SK-N-SH (cell line): ENCODE results near the gene SLX4IP. TPM values are rescaled to one million over a fixed set of nuclear protein-coding genes. Genes with fewer than 3 reads are reported as not detected.

Experiments
- CTCF ChIA-PET: fragments of 300-600, 350-600 bp; formaldehyde crosslinking; extraction: SDS; loops from one replicate; lab custom pipeline; 2021; lab: Yijun Ruan, JAX
- POLR2A ChIA-PET: fragments of 350-600 bp; sonication (Branson Sonifier 250); formaldehyde crosslinking; extraction: SDS; loops from one replicate; lab custom pipeline; 2020; ENCODE audit warnings: antibody characterized with exemption, inconsistent platforms; lab: Yijun Ruan, JAX
- DNase-seq: peaks from one replicate; pipeline ENCODE4 v3.0.0; 2012
- H2AFZ ChIP-seq: fragments of 200-600 bp; sonication (generic); 2 replicates; pipeline ENCODE4 v1.8.1; 2016; ENCODE audit warnings: antibody characterized with exemption, mild to moderate bottlenecking, low read depth
- H3F3A ChIP-seq: fragments of 200-600 bp; sonication (generic); replicated peaks from 2 replicates; pipeline ENCODE3; 2016; ENCODE audit warnings: antibody characterized with exemption, mild to moderate bottlenecking; ENCODE audit not compliant: insufficient read depth
- H3K27ac ChIP-seq, 2 experiments: fragments of 200-500 bp in 1 of 2; fragments of 200-600 bp in 1 of 2; sonication (Bioruptor generic) in 1 of 2; sonication (generic), shearing (Covaris generic) in 1 of 2; 2 replicates each; pipeline versions ENCODE4 v1.5.1 to v1.6.1; 2014 to 2016; ENCODE audit warnings: low read depth in 2 of 2, inconsistent platforms in 1 of 2, low read length in 1 of 2, mild to moderate bottlenecking in 1 of 2, mixed read lengths in 1 of 2
- H3K27me3 ChIP-seq: fragments of 200-600 bp; sonication (generic), shearing (Covaris generic); 2 replicates; pipeline ENCODE4 v1.6.1; 2016; ENCODE audit warnings: mixed run types; ENCODE audit not compliant: insufficient read depth
- H3K36me3 ChIP-seq, 2 experiments: fragments of 200-500 bp in 1 of 2; fragments of 200-600 bp in 1 of 2; sonication (Bioruptor generic) in 1 of 2; sonication (generic) in 1 of 2; replicated peaks in 1 of 2; 2 replicates each; pipeline versions ENCODE3 to v1.5.1; 2014 to 2016; ENCODE audit warnings: low read length in 1 of 2, mild to moderate bottlenecking in 1 of 2; ENCODE audit not compliant: insufficient read depth in 2 of 2, control insufficient read depth in 1 of 2
- H3K4me1 ChIP-seq, 2 experiments: fragments of 200-500 bp in 1 of 2; fragments of 200-600 bp in 1 of 2; sonication (Bioruptor generic) in 1 of 2; sonication (generic), shearing (Covaris generic) in 1 of 2; 2 replicates each; pipeline versions ENCODE4 v1.5.1 to v1.6.1; 2014 to 2016; ENCODE audit warnings: low read depth in 1 of 2, low read length in 1 of 2, mixed run types in 1 of 2; ENCODE audit not compliant: insufficient read depth in 2 of 2, control insufficient read depth in 1 of 2
- H3K4me2 ChIP-seq: fragments of 200-600 bp; sonication (generic), shearing (Covaris generic); 2 replicates; pipeline ENCODE4 v1.6.1; 2017; ENCODE audit warnings: mixed run types
- H3K4me3 ChIP-seq, 2 experiments: fragments of 200-500 bp in 1 of 2; fragments of 200-600 bp in 1 of 2; sonication (Bioruptor generic) in 1 of 2; sonication (generic), shearing (Covaris generic) in 1 of 2; 2 replicates each; pipeline versions ENCODE4 v1.5.1 to v1.8.1; 2014 to 2016; ENCODE audit warnings: low read depth in 2 of 2, inconsistent platforms in 1 of 2, low read length in 1 of 2, mild to moderate bottlenecking in 1 of 2, mixed read lengths in 1 of 2, moderate library complexity in 1 of 2
- H3K79me2 ChIP-seq: fragments of 200-600 bp; sonication (generic); 2 replicates; pipeline ENCODE4 v1.8.1; 2017; ENCODE audit warnings: mild to moderate bottlenecking; ENCODE audit not compliant: insufficient read depth
- H3K9ac ChIP-seq: fragments of 200-600 bp; sonication (generic); 2 replicates; pipeline ENCODE4 v1.6.1; 2017; ENCODE audit warnings: mixed run types
- H3K9me2 ChIP-seq: fragments of 200-600 bp; sonication (generic); 2 replicates; pipeline ENCODE4 v1.6.1; 2017; ENCODE audit warnings: mixed run types
- H3K9me3 ChIP-seq: fragments of 200-600 bp; sonication (generic); 2 replicates; pipeline ENCODE4 v1.6.1; 2017; ENCODE audit warnings: mixed run types, mild to moderate bottlenecking, moderate library complexity
- H4K20me1 ChIP-seq: fragments of 200-600 bp; sonication (generic); 2 replicates; pipeline ENCODE4 v1.6.1; 2017; ENCODE audit warnings: mild to moderate bottlenecking, mixed run types; ENCODE audit not compliant: insufficient read depth
- EZH2phosphoT487 ChIP-seq: fragments of 200-600 bp; sonication (generic); IDR thresholded peaks from 2 replicates; pipeline ENCODE4 v1.6.1; 2017; ENCODE audit warnings: low read depth, mixed run types, mild to moderate bottlenecking, antibody characterized with exemption, moderate library complexity, borderline replicate concordance
- FOSL2 ChIP-seq: IDR thresholded peaks from 2 replicates; pipeline ENCODE4 v1.4.0; 2012; ENCODE audit warnings: low read depth, mild to moderate bottlenecking, moderate library complexity, borderline replicate concordance
- FOXJ3 ChIP-seq: sonication (generic); formaldehyde crosslinking; IDR thresholded peaks from 2 replicates; pipeline ENCODE4 v1.5.1; 2020; ENCODE audit warnings: mild to moderate bottlenecking, missing genetic modification reagents
- GABPA ChIP-seq: IDR thresholded peaks from 2 replicates; pipeline ENCODE4 v1.4.0; 2012; ENCODE audit warnings: low read depth, mild to moderate bottlenecking
- GATA2 ChIP-seq: sonication (generic); formaldehyde crosslinking; IDR thresholded peaks from 2 replicates; pipeline ENCODE4 v1.5.0; 2020; ENCODE audit warnings: mild to moderate bottlenecking, missing genetic modification reagents
- JUND ChIP-seq: IDR thresholded peaks from 2 replicates; pipeline ENCODE4 v1.4.0; 2012
- NFIC ChIP-seq: IDR thresholded peaks from 2 replicates; pipeline ENCODE4 v1.4.0; 2012; ENCODE audit warnings: borderline replicate concordance
- RAD21 ChIP-seq: IDR thresholded peaks from 2 replicates; pipeline ENCODE4 v1.6.1; 2012; ENCODE audit warnings: mild to moderate bottlenecking, low read length
- RXRA ChIP-seq: IDR thresholded peaks from 2 replicates; pipeline ENCODE4 v1.4.0; 2012; ENCODE audit warnings: low read depth, mild to moderate bottlenecking, borderline replicate concordance
- SIN3A ChIP-seq: IDR thresholded peaks from 2 replicates; pipeline ENCODE4 v1.6.1; 2012; ENCODE audit warnings: low read depth, mild to moderate bottlenecking, low read length, moderate library complexity, borderline replicate concordance
- SMC3 ChIP-seq: IDR thresholded peaks from 2 replicates; pipeline ENCODE4 v1.6.1; 2012; ENCODE audit warnings: low read depth, low read length, improper control_type of control experiment
- YY1 ChIP-seq: IDR thresholded peaks from 2 replicates; pipeline ENCODE4 v1.4.0; 2012; ENCODE audit warnings: low read depth, mild to moderate bottlenecking
- WGBS: methylation state at CpG from one replicate; pipeline ENCODE4 v1.1.6; 2017; ENCODE audit warnings: low lambda C conversion rate; 5-methylcytosine and 5-hydroxymethylcytosine counted together
- polyA plus RNA-seq, 3 experiments: library from polyadenylated mRNA; depleted of rRNA; stranded (reverse); fragments of >200 nt; gene quantifications; 2 replicates each; pipeline ENCODE4 v1.2.3, GENCODE V29; 2012
- TF ChIP-seq, protein P1 (sequence below): fragments of 150-350 bp; IDR thresholded peaks from 2 replicates; pipeline ENCODE4 v1.6.1; 2016; ENCODE audit warnings: mild to moderate bottlenecking, low read depth, low read length
- TF ChIP-seq, protein P2 (sequence below): IDR thresholded peaks from 2 replicates; pipeline ENCODE4 v1.6.1; 2012; ENCODE audit warnings: mild to moderate bottlenecking, low read depth, low read length, moderate library complexity
- TF ChIP-seq, protein P3 (sequence below): IDR thresholded peaks from 2 replicates; pipeline ENCODE4 v1.4.0; 2012; ENCODE audit warnings: low read depth

SLX4IP gene
- polyA plus RNA-seq, 1 of the 3 experiments (the other 2 are of a cell fraction): 1.3 TPM

DNA sequence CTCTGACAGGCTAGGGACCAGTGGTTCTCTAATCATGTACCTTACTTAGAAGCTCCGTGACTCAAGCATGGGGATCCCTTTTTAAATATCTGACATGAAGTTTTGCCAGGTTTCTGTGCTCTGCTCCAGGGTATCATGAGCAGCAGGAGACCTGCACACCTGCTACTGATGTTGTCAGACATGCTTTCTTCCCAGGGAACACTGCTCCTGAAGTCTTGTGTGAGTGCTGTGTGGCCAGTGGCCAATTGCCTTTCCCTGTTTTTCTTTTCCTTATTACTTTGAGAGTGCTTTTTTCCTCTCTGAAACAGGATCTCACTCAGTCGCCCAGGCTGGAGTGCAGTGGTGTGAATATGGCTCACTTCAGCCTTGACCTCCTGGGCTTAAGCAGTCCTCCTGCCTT is 26.4 kb downstream of the SLX4IP start:
- Histone ChIP-seq H3K4me1 (no peaks in the 10 kb centered on the region; a peak in 1 of 4 replicates), H3K9me2 (no peaks in the 10 kb centered on the region), H3K4me2 (no peak overlapping the region), H3K27ac (no peak overlapping the region), H3K9ac (no peak overlapping the region), H2AFZ (no peak overlapping the region), H3K36me3 (peaks cover 0 to 16% of the 10 kb centered on the region in 2 experiments), H3K9me3 (peaks cover 4% of the 10 kb centered on the region; the same call in 1 of the 2 replicates), H4K20me1 (no peaks in the 10 kb centered on the region), H3K79me2 (peaks cover 24% of the 10 kb centered on the region; the same call in 1 of the 2 replicates), H3K4me3 (no peak overlapping the region), H3F3A (peaks cover 5% of the 10 kb centered on the region), H3K27me3 (no peaks in the 10 kb centered on the region)
- no peak for TF ChIP-seq NFIC
- TF ChIP-seq, protein P1, sequence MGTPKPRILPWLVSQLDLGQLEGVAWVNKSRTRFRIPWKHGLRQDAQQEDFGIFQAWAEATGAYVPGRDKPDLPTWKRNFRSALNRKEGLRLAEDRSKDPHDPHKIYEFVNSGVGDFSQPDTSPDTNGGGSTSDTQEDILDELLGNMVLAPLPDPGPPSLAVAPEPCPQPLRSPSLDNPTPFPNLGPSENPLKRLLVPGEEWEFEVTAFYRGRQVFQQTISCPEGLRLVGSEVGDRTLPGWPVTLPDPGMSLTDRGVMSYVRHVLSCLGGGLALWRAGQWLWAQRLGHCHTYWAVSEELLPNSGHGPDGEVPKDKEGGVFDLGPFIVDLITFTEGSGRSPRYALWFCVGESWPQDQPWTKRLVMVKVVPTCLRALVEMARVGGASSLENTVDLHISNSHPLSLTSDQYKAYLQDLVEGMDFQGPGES: no peak
- TF ChIP-seq, protein P2, sequence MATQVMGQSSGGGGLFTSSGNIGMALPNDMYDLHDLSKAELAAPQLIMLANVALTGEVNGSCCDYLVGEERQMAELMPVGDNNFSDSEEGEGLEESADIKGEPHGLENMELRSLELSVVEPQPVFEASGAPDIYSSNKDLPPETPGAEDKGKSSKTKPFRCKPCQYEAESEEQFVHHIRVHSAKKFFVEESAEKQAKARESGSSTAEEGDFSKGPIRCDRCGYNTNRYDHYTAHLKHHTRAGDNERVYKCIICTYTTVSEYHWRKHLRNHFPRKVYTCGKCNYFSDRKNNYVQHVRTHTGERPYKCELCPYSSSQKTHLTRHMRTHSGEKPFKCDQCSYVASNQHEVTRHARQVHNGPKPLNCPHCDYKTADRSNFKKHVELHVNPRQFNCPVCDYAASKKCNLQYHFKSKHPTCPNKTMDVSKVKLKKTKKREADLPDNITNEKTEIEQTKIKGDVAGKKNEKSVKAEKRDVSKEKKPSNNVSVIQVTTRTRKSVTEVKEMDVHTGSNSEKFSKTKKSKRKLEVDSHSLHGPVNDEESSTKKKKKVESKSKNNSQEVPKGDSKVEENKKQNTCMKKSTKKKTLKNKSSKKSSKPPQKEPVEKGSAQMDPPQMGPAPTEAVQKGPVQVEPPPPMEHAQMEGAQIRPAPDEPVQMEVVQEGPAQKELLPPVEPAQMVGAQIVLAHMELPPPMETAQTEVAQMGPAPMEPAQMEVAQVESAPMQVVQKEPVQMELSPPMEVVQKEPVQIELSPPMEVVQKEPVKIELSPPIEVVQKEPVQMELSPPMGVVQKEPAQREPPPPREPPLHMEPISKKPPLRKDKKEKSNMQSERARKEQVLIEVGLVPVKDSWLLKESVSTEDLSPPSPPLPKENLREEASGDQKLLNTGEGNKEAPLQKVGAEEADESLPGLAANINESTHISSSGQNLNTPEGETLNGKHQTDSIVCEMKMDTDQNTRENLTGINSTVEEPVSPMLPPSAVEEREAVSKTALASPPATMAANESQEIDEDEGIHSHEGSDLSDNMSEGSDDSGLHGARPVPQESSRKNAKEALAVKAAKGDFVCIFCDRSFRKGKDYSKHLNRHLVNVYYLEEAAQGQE: no peak
- TF ChIP-seq, protein P3, sequence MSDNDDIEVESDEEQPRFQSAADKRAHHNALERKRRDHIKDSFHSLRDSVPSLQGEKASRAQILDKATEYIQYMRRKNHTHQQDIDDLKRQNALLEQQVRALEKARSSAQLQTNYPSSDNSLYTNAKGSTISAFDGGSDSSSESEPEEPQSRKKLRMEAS: no peak
- no peak for TF ChIP-seq RAD21
- no peak for TF ChIP-seq SIN3A
- no peak for TF ChIP-seq EZH2phosphoT487
- no peak for TF ChIP-seq RXRA
- TF ChIP-seq FOXJ3: no peak
- no peak for TF ChIP-seq SMC3
- no peak for TF ChIP-seq GABPA
- no peak for TF ChIP-seq GATA2 (CRISPR knock-in tag)
- TF ChIP-seq YY1: no peak
- POLR2A ChIA-PET: no interaction called here
- DNase-seq: no peak
- CTCF ChIA-PET: no interaction called here
- 95% methylated on average over 2 of the region's 2 CpGs for WGBS

DNA sequence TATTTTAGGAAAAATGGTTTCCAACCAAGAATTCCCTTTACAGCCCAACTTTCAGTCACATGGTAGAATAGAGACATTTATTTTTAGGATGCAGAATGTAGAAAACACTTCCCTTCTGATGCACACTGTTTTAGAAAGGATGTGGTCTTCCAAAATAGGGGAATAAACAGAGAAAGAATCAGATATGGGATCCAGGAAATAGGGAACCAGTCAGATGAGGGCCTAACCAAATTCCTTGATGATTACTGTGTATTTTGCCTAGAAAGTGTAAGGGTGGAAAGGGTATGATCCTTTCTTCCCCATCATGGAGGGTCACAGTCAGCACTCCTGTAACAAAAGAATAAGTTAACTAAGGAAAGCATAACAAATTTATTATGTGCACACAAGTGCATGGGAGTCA is 27.4 kb downstream of the SLX4IP start:
- CTCF ChIA-PET: no interaction called here
- no peaks in the 10 kb centered on the region for H3K27me3 ChIP-seq
- DNase-seq: no peak
- H3K4me1 ChIP-seq: peaks cover 0 to 3% of the 10 kb centered on the region in 2 experiments; a peak in 2 of 4 replicates
- H3K9ac ChIP-seq: no peak overlapping the region
- H4K20me1 ChIP-seq: no peaks in the 10 kb centered on the region
- H3K4me3 ChIP-seq: no peak overlapping the region
- POLR2A ChIA-PET: no interaction called here
- peaks cover 0 to 13% of the 10 kb centered on the region in 2 experiments for H3K36me3 ChIP-seq
- peaks cover 18% of the 10 kb centered on the region; the same call in 1 of the 2 replicates for H3K79me2 ChIP-seq
- H3K27ac ChIP-seq: 0 out of 4 replicates have a peak overlapping the region, but pooled peaks of 1 of the 2 experiments have one; percentile 9
- peaks cover 5% of the 10 kb centered on the region for H3F3A ChIP-seq
- H3K9me2 ChIP-seq: no peaks in the 10 kb centered on the region
- H3K4me2 ChIP-seq: no peak overlapping the region
- H3K9me3 ChIP-seq: no peaks in the 10 kb centered on the region
- no peak overlapping the region for H2AFZ ChIP-seq
- TF ChIP-seq, protein P3: no peak
- TF ChIP-seq GATA2 (CRISPR knock-in tag): no peak
- no peak for TF ChIP-seq JUND
- TF ChIP-seq, protein P2: no peak
- no peak for TF ChIP-seq FOXJ3
- no peak for TF ChIP-seq FOSL2
- TF ChIP-seq SMC3: no peak
- TF ChIP-seq, protein P1: no peak
- TF ChIP-seq YY1: no peak
- TF ChIP-seq RAD21: no peak
